Smooth muscle cell (in vitro differentiated cells): ENCODE results near the gene WDR6. TPM values are rescaled to one million over a fixed set of nuclear protein-coding genes. Genes with fewer than 3 reads are reported as not detected.

Source experiments
- DNase-seq: peaks from one replicate; lab custom pipeline; 2025; ENCODE audit not compliant: unreplicated experiment; lab: John Stamatoyannopoulos, UW
- H2AFZ ChIP-seq: fragments of 200-600 bp; sonication (generic); 2 replicates; pipeline ENCODE4 v1.6.0; 2016; ENCODE audit warnings: antibody characterized with exemption, low read depth, mild to moderate bottlenecking
- H3F3A ChIP-seq: fragments of 200-600 bp; sonication (generic); 2 replicates; pipeline ENCODE4 v1.6.0; 2017; ENCODE audit warnings: antibody characterized with exemption, low read depth
- H3K27ac ChIP-seq: fragments of 200-600 bp; sonication (generic); 2 replicates; pipeline ENCODE4 v1.5.1; 2016; ENCODE audit warnings: low read depth, mild to moderate bottlenecking
- H3K27me3 ChIP-seq: fragments of 200-600 bp; sonication (generic); 2 replicates; pipeline ENCODE4 v1.6.1; 2016; ENCODE audit warnings: low read depth, mild to moderate bottlenecking
- H3K36me3 ChIP-seq: fragments of 200-600 bp; sonication (generic); 2 replicates; pipeline ENCODE4 v1.5.1; 2016; ENCODE audit warnings: low read depth
- H3K4me1 ChIP-seq: fragments of 200-600 bp; sonication (generic); 2 replicates; pipeline ENCODE4 v1.5.1; 2016; ENCODE audit warnings: low read depth
- H3K4me2 ChIP-seq: fragments of 200-600 bp; sonication (generic); 2 replicates; pipeline ENCODE4 v1.6.0; 2016; ENCODE audit warnings: mild to moderate bottlenecking
- H3K4me3 ChIP-seq: fragments of 200-600 bp; sonication (generic); 2 replicates; pipeline ENCODE4 v1.5.1; 2016; ENCODE audit warnings: mild to moderate bottlenecking
- H3K79me2 ChIP-seq: fragments of 200-600 bp; sonication (generic); 2 replicates; pipeline ENCODE4 v1.6.0; 2016; ENCODE audit warnings: low read depth, mild to moderate bottlenecking
- H3K9ac ChIP-seq: fragments of 200-600 bp; sonication (generic); 2 replicates; pipeline ENCODE4 v1.6.0; 2016; ENCODE audit warnings: low read depth
- H3K9me3 ChIP-seq: fragments of 200-600 bp; sonication (generic); replicated peaks from 2 replicates; pipeline ENCODE4 v1.5.1; 2016; ENCODE audit warnings: low read depth
- H4K20me1 ChIP-seq: fragments of 200-600 bp; sonication (generic); 2 replicates; pipeline ENCODE4 v1.6.0; 2016; ENCODE audit warnings: low read depth
- WGBS: methylation state at CpG from one replicate; pipeline ENCODE4 v1.1.7; 2016; ENCODE audit warnings: low lambda C conversion rate; 5-methylcytosine and 5-hydroxymethylcytosine counted together
- polyA plus RNA-seq: library from polyadenylated mRNA; unstranded; fragments of >200 nt; fragmentation: Nextera tagmentation; extraction: Ambion mirVana; gene quantifications from 2 replicates; pipeline ENCODE4 v1.2.1, GENCODE V29; 2016
- total RNA-seq: library from RNA; depleted of rRNA; stranded (reverse); fragments of >200 nt; gene quantifications from 2 replicates; pipeline ENCODE4 v1.2.3, GENCODE V29; 2014
- TF ChIP-seq, protein P1 (sequence below): fragments of 200-600 bp; sonication (generic); IDR thresholded peaks from 2 replicates; pipeline ENCODE4 v1.5.1; 2017; ENCODE audit warnings: borderline replicate concordance, mild to moderate bottlenecking, antibody characterized with exemption; ENCODE audit not compliant: insufficient read depth, poor library complexity, severe bottlenecking

WDR6 gene
- total and polyA plus RNA-seq, 2 experiments from 2014 or later = 61.8 to 86.8 TPM

DNA sequence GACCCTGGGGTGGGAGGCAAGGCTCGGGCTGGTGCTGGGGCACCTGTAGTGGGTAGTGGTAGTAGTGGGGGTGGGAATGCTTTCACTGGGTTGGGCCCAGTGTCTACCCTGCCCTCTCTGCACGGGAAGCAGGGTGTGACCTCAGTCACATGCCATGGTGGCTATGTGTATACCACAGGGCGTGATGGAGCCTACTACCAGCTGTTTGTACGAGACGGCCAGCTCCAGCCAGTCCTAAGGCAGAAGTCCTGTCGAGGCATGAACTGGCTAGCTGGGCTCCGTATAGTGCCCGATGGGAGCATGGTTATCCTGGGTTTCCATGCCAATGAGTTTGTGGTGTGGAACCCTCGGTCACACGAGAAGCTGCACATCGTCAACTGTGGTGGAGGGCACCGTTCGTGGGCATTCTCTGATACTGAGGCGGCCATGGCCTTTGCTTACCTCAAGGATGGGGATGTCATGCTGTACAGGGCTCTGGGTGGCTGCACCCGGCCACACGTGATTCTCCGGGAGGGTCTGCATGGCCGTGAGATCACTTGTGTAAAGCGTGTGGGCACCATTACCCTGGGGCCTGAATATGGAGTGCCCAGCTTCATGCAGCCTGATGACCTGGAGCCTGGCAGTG is 6.0 kb downstream of the WDR6 start:
- H3K4me2 ChIP-seq = no peak overlapping the region
- TF ChIP-seq, protein P1, sequence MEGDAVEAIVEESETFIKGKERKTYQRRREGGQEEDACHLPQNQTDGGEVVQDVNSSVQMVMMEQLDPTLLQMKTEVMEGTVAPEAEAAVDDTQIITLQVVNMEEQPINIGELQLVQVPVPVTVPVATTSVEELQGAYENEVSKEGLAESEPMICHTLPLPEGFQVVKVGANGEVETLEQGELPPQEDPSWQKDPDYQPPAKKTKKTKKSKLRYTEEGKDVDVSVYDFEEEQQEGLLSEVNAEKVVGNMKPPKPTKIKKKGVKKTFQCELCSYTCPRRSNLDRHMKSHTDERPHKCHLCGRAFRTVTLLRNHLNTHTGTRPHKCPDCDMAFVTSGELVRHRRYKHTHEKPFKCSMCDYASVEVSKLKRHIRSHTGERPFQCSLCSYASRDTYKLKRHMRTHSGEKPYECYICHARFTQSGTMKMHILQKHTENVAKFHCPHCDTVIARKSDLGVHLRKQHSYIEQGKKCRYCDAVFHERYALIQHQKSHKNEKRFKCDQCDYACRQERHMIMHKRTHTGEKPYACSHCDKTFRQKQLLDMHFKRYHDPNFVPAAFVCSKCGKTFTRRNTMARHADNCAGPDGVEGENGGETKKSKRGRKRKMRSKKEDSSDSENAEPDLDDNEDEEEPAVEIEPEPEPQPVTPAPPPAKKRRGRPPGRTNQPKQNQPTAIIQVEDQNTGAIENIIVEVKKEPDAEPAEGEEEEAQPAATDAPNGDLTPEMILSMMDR = no peak
- no peak overlapping the region for H3K9ac ChIP-seq
- H3K27ac ChIP-seq = no peak overlapping the region
- H2AFZ ChIP-seq = no peak overlapping the region
- peaks cover 10% of the 10 kb centered on the region for H3K4me1 ChIP-seq
- H3K4me3 ChIP-seq = no peak overlapping the region
- H3K79me2 ChIP-seq = peaks cover 51% of the 10 kb centered on the region
- peaks cover 72% of the 10 kb centered on the region for H4K20me1 ChIP-seq
- H3F3A ChIP-seq = peaks cover 13% of the 10 kb centered on the region
- H3K27me3 ChIP-seq = no peaks in the 10 kb centered on the region
- WGBS = 97% methylated on average over 18 of the region's 19 CpGs
- no peaks in the 10 kb centered on the region for H3K9me3 ChIP-seq
- no peaks in the 10 kb centered on the region for H3K36me3 ChIP-seq
- DNase-seq = no peak

DNA sequence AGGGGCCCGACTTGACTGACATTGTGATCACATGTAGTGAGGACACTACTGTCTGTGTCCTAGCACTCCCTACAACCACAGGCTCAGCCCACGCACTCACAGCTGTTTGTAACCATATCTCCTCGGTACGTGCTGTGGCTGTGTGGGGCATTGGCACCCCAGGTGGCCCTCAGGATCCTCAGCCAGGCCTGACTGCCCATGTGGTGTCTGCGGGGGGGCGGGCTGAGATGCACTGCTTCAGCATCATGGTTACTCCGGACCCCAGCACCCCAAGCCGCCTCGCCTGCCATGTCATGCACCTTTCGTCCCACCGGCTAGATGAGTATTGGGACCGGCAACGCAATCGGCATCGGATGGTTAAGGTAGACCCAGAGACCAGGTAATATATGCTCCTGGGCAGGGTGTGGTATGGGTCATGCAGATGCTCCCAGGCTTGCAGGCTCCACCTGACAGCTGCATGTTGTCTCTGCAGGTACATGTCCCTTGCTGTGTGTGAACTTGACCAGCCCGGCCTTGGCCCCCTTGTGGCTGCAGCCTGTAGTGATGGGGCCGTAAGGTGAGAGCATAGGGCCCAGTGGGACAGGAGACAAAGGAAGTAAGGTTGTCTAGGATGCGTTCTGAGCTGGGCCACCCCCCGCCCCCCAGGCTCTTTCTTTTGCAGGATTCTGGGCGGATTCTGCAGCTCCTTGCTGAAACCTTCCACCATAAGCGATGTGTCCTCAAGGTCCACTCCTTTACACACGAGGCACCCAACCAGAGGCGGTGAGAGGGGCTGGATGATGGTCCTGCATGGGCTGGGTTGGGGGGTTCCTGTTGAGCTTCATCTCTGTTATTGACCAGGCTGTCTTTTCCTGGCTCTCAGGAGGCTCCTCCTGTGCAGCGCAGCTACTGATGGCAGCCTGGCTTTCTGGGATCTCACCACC is 6.8 kb downstream of the WDR6 start:
- Histone ChIP-seq H3K27me3 (no peaks in the 10 kb centered on the region), H3K36me3 (no peaks in the 10 kb centered on the region), H3K27ac (no peak overlapping the region), H4K20me1 (peaks cover 64% of the 10 kb centered on the region), H3K4me3 (no peak overlapping the region), H3K79me2 (peaks cover 48% of the 10 kb centered on the region), H2AFZ (no peak overlapping the region), H3K4me1 (peaks cover 5% of the 10 kb centered on the region), H3K9ac (no peak overlapping the region), H3F3A (peaks cover 10% of the 10 kb centered on the region), H3K9me3 (no peaks in the 10 kb centered on the region), H3K4me2 (no peak overlapping the region)
- WGBS = 89% methylated on average over 24 of the region's 24 CpGs
- TF ChIP-seq, protein P1 = peak; percentile 55
- no peak for DNase-seq

DNA sequence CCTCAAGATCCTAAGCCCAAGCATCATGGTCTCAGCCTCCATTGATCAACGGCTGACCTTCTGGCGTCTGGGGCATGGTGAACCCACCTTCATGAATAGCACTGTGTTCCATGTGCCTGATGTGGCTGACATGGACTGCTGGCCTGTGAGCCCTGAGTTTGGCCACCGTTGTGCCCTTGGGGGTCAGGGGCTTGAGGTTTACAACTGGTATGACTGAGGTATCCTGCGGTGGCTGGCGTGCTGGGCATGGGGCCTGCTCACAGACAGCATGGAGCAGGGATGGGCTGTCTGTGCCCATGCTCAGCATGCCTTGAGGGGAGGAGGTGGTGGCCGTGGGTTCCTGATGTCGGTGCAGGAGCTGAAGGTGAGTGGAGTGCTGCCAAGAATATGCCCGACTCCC is 7.9 kb downstream of the WDR6 start:
- Histone ChIP-seq H3K36me3 (no peaks in the 10 kb centered on the region), H3K9me3 (no peaks in the 10 kb centered on the region), H3K9ac (no peak overlapping the region), H3K79me2 (peaks cover 47% of the 10 kb centered on the region), H3F3A (peaks cover 19% of the 10 kb centered on the region), H3K4me1 (peaks cover 13% of the 10 kb centered on the region), H4K20me1 (peaks cover 54% of the 10 kb centered on the region), H3K27me3 (no peaks in the 10 kb centered on the region), H3K27ac (no peak overlapping the region), H3K4me2 (no peak overlapping the region), H2AFZ (no peak overlapping the region), H3K4me3 (no peak overlapping the region)
- 93% methylated on average over 8 of the region's 8 CpGs for WGBS
- no peak for DNase-seq
- TF ChIP-seq, protein P1 = no peak
